Amniotic stem cell (primary cell): ENCODE results near the gene PIAS4.

Experiments
- DNase-seq: peaks from one replicate; lab custom pipeline; 2025; lab: John Stamatoyannopoulos, UW

Gene PIAS4

GRCh38 chr19:3977242-3978143, 30.0 kb upstream of the PIAS4 start:
- no peak for DNase-seq

- no peak for DNase-seq
Measured at GRCh38 chr19:3978145-3978544, 29.4 kb upstream of the PIAS4 start.

GRCh38 chr19:3979289-3979673, 28.3 kb upstream of the PIAS4 start:
- DNase-seq, result no peak

- DNase-seq, result no peak
Measured at GRCh38 chr19:3979674-3980352, 27.7 kb upstream of the PIAS4 start.

GRCh38 chr19:3980353-3981251, 26.9 kb upstream of the PIAS4 start:
- DNase-seq, result no peak

GRCh38 chr19:3981373-3981735, 26.2 kb upstream of the PIAS4 start:
- DNase-seq, result no peak

- DNase-seq, result no peak
Measured at GRCh38 chr19:3981736-3982681, 25.5 kb upstream of the PIAS4 start.

- peak; percentile 31 for DNase-seq
Measured at GRCh38 chr19:3982701-3983541, 24.6 kb upstream of the PIAS4 start.

GRCh38 chr19:3983542-3983914, 24.0 kb upstream of the PIAS4 start:
- DNase-seq, result no peak

- DNase-seq, result peak; percentile 27
Measured at GRCh38 chr19:3983936-3984583, 23.5 kb upstream of the PIAS4 start.

GRCh38 chr19:3984584-3984907, 23.0 kb upstream of the PIAS4 start:
- DNase-seq, result no peak

- peak; percentile 68 for DNase-seq
Measured at GRCh38 chr19:3984908-3985642, 22.5 kb upstream of the PIAS4 start, which contains the start of gene EEF2. EEF2 (minus strand) TSS chr19:3985463; CDS start chr19:3985380, 83 bp downstream.

GRCh38 chr19:3985643-3986259, 21.8 kb upstream of the PIAS4 start:
- no peak for DNase-seq

GRCh38 chr19:3986260-3987041, 21.1 kb upstream of the PIAS4 start:
- DNase-seq, result peak; percentile 70

GRCh38 chr19:3987619-3988371, 19.7 kb upstream of the PIAS4 start:
- DNase-seq, result peak; percentile 38

- no peak for DNase-seq
Measured at GRCh38 chr19:3990815-3991117, 16.8 kb upstream of the PIAS4 start.

- no peak for DNase-seq
Measured at GRCh38 chr19:3995607-3996006, 11.9 kb upstream of the PIAS4 start.
